WERI-Rb-1 (cell line): ENCODE data around the gene ATP1A4.

ENCODE experiments used
- DNase-seq: peaks from one replicate; pipeline ENCODE4 v3.0.0-alpha.2; 2020
- H3K27ac ChIP-seq: fragments of 250-450 bp; sonication (Bioruptor Pico); 2 replicates; pipeline ENCODE4 v1.5.1; 2020; ENCODE audit warnings: mild to moderate bottlenecking, moderate library complexity
- H3K27me3 ChIP-seq: fragments of 250-450 bp; sonication (Bioruptor Pico); 2 replicates; pipeline ENCODE4 v1.5.1; 2021; ENCODE audit warnings: mild to moderate bottlenecking, low read depth, moderate library complexity; ENCODE audit not compliant: insufficient read depth, severe bottlenecking
- H3K36me3 ChIP-seq: fragments of 250-450 bp; sonication (Bioruptor Pico); 2 replicates; pipeline ENCODE4 v1.5.1; 2020; ENCODE audit warnings: mild to moderate bottlenecking, moderate library complexity
- H3K4me3 ChIP-seq: 2 replicates; pipeline ENCODE4 v1.5.1; 2011; ENCODE audit warnings: low read depth, mild to moderate bottlenecking, control low read depth, low read length
- H3K9me3 ChIP-seq: fragments of 250-450 bp; sonication (Bioruptor Pico); 2 replicates; pipeline ENCODE4 v1.5.1; 2021; ENCODE audit warnings: mild to moderate bottlenecking, moderate library complexity; ENCODE audit not compliant: severe bottlenecking
- TF ChIP-seq, protein P1 (sequence below): IDR thresholded peaks from 2 replicates; pipeline ENCODE4 v1.5.1; 2011; ENCODE audit warnings: low read depth, mild to moderate bottlenecking, control low read depth, inconsistent platforms, low read length

Gene ATP1A4

DNA sequence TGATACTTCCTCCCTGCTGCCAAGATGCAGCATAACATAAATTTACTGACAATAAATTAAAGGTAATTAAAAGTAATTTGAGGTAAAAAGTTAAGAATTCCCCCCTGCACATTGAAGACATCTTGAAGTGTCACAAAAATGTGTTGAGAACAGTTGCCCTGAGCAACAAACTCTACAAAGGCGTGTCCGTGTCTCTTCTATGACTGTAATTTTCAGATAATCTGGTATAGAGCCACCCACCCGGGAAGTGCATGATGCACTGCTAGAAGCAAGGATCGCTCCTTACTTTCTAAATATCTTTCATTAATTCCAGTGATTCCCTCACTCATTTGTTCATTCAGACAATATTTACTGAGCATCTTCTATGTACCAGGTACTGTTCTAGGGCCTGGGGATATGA is 27.9 kb downstream of the ATP1A4 start:
- Histone ChIP-seq H3K36me3 (no peaks in the 10 kb centered on the region), H3K9me3 (no peaks in the 10 kb centered on the region), H3K4me3 (no peak overlapping the region), H3K27ac (no peak overlapping the region), H3K27me3 (no peaks in the 10 kb centered on the region)
- DNase-seq = no peak
- TF ChIP-seq, protein P1, sequence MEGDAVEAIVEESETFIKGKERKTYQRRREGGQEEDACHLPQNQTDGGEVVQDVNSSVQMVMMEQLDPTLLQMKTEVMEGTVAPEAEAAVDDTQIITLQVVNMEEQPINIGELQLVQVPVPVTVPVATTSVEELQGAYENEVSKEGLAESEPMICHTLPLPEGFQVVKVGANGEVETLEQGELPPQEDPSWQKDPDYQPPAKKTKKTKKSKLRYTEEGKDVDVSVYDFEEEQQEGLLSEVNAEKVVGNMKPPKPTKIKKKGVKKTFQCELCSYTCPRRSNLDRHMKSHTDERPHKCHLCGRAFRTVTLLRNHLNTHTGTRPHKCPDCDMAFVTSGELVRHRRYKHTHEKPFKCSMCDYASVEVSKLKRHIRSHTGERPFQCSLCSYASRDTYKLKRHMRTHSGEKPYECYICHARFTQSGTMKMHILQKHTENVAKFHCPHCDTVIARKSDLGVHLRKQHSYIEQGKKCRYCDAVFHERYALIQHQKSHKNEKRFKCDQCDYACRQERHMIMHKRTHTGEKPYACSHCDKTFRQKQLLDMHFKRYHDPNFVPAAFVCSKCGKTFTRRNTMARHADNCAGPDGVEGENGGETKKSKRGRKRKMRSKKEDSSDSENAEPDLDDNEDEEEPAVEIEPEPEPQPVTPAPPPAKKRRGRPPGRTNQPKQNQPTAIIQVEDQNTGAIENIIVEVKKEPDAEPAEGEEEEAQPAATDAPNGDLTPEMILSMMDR = no peak

DNA sequence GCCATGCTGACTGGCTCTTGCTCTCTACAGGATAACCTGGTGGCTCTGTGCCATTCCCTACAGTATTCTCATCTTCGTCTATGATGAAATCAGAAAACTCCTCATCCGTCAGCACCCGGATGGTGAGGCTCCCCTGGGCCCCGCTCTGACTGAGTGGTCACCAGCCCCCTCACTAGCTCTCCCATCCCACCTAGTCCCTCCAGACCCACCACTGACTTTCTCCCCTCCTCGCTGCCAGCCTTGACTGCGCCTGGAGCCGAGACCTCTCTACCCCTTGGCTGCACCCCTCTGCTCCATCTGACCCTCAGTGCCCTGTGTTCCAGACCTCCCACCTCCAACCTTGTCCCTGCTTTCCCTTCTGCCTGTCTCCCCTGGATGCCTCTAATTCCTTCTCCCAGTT is 34.8 kb downstream of the ATP1A4 start:
- TF ChIP-seq, protein P1 = no peak
- H3K27ac ChIP-seq = peak overlapping the region; percentile 29; the same call in 1 of the 2 replicates
- no peaks in the 10 kb centered on the region for H3K9me3 ChIP-seq
- no peaks in the 10 kb centered on the region for H3K27me3 ChIP-seq
- H3K4me3 ChIP-seq = no peak overlapping the region
- no peaks in the 10 kb centered on the region for H3K36me3 ChIP-seq
- DNase-seq = no peak

DNA sequence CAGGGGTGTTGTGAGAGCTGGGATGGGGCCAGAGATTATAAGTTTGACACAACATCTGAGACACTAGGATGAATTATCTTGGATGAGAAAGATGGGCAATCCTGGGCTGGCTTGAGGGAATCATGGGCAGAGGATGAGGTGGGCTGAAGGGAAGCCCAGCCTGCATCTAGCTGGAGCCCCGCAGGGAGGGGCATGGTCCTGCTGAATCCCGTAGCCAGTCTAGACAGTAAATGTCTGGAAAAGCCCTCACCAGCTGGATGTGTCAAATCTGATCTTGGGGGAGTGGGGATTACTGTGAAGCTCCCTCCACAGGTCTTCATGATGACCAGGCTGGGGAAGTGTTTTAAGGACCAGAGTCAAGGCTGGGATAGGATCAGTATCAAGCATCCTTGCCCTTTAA is 35.3 kb downstream of the ATP1A4 start:
- DNase-seq = peak; percentile 81
- no peaks in the 10 kb centered on the region for H3K27me3 ChIP-seq
- H3K9me3 ChIP-seq = no peaks in the 10 kb centered on the region
- H3K4me3 ChIP-seq = no peak overlapping the region
- peak overlapping the region; percentile 29; the same call in 1 of the 2 replicates for H3K27ac ChIP-seq
- H3K36me3 ChIP-seq = no peaks in the 10 kb centered on the region
- TF ChIP-seq, protein P1 = 0 out of 2 replicates have a peak, but pooled peaks have one; percentile 6

GRCh38 chr1:160187407-160187806 is 36.0 kb downstream of the ATP1A4 start:
- TF ChIP-seq, protein P1 = no peak
- H3K9me3 ChIP-seq = no peaks in the 10 kb centered on the region
- no peak overlapping the region for H3K27ac ChIP-seq
- H3K4me3 ChIP-seq = no peak overlapping the region
- DNase-seq = no peak
- H3K27me3 ChIP-seq = no peaks in the 10 kb centered on the region
- H3K36me3 ChIP-seq = no peaks in the 10 kb centered on the region

DNA sequence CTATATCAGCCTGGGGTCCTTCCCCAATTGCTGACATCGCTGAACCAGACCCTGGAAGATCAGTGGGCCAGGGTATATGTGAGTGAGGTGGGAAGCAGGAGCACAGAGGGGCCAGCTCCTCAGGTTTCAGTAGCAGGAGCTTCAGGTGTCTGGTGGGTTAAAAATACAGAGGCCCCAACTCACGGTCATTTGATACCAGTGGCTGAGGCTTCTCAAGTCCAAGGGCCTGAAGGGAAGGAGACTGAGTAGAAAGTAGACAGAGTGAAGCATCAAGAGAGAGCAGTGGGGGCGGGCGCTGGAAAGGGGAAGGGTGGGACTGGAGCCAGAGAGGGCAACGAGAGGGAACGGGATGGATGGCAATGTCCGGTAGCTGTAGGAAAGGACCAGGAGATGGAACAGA is 36.9 kb downstream of the ATP1A4 start:
- Histone ChIP-seq H3K27ac (no peak overlapping the region), H3K4me3 (no peak overlapping the region), H3K36me3 (no peaks in the 10 kb centered on the region), H3K27me3 (no peaks in the 10 kb centered on the region), H3K9me3 (no peaks in the 10 kb centered on the region)
- TF ChIP-seq, protein P1 = no peak
- DNase-seq = no peak
